Spleen (tissue), 7 donors: ENCODE data around the gene KCNG2.

ENCODE experiments used
- POLR2A ChIP-seq, 3 donors: fragments of 450-650 bp; IDR thresholded peaks; one replicate each; pipeline ENCODE4 v1.5.1; 2017; ENCODE audit warnings: antibody characterized with exemption in 3 of 3, mild to moderate bottlenecking in 1 of 3
- TF ChIP-seq, protein P1 (sequence below), 11 experiments: fragments of 200-600 bp in 7 of 11; fragments of 450-650 bp in 4 of 11; sonication (generic) in 4 of 11; IDR thresholded peaks in 8 of 11; conservative IDR thresholded peaks in 3 of 11; 1 replicate in 7 of 11; 2 replicates in 4 of 11; pipeline versions ENCODE4 v1.4.0 to v1.8.0; 2016 to 2021; ENCODE audit warnings: antibody characterized with exemption in 11 of 11, inconsistent platforms in 4 of 11, mild to moderate bottlenecking in 1 of 11
- donor health status: DM: no; HTN: no; CAD: no; lungs with moderate emphysema.
- donor health status: DM: no; HTN: no; CAD: no.
- donor health status: DM: no; HTN: no; CAD: no.

DNA sequence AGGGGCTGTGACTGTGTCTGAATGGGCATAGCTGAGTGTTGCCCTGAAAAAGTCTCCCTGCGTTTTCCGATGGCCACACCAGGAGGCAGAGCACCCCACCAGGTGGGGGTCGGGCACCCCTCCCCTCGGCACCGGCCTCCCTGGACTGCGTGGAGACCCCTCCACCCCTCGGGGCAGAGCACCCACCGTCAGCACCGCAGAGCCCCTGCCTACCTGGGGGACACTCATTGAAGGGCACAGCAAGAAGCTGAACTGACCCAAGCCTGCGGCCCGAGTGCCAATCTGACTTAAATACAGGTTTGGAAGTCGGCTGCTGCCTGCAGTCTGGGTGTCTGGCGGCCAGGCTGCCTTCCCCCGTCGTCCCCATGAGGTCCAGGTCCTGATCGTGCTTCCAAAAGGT is 69.9 kb downstream of the KCNG2 start:
- TF ChIP-seq, protein P1, sequence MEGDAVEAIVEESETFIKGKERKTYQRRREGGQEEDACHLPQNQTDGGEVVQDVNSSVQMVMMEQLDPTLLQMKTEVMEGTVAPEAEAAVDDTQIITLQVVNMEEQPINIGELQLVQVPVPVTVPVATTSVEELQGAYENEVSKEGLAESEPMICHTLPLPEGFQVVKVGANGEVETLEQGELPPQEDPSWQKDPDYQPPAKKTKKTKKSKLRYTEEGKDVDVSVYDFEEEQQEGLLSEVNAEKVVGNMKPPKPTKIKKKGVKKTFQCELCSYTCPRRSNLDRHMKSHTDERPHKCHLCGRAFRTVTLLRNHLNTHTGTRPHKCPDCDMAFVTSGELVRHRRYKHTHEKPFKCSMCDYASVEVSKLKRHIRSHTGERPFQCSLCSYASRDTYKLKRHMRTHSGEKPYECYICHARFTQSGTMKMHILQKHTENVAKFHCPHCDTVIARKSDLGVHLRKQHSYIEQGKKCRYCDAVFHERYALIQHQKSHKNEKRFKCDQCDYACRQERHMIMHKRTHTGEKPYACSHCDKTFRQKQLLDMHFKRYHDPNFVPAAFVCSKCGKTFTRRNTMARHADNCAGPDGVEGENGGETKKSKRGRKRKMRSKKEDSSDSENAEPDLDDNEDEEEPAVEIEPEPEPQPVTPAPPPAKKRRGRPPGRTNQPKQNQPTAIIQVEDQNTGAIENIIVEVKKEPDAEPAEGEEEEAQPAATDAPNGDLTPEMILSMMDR (IDR thresholded peaks at IDR 0.05 in 8 of 11, conservative IDR thresholded peaks at IDR 0.05 in 3 of 11): no peak
- no peak for TF ChIP-seq POLR2A (IDR thresholded peaks at IDR 0.05)
